NCI-H446 treated with DMSO at 0.1 percent for 48 hours (cell line): ENCODE measurements around the gene TSR1.

Experiments
- DNase-seq: peaks from one replicate; lab custom pipeline; 2025; lab: John Stamatoyannopoulos, UW

Gene TSR1

DNA sequence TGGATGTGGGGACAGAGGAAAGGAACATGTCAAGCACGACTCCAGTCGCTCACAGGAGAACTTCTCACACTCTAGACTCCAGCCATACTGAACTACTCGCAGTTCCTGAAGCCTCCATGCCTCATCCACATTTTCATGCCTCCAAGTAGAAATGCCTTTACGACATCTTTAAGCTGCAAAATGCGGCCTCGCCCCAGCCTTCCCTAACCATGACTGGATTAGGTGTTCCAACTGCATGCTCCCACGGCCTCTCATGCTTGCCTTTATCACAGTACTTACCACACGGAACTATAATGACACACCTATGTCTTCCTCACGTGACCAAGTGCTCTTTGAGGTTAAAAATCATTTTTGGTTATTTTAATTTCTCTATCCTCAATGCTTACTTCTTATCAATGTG, 56.5 kb downstream of the TSR1 start:
- DNase-seq: no peak

DNA sequence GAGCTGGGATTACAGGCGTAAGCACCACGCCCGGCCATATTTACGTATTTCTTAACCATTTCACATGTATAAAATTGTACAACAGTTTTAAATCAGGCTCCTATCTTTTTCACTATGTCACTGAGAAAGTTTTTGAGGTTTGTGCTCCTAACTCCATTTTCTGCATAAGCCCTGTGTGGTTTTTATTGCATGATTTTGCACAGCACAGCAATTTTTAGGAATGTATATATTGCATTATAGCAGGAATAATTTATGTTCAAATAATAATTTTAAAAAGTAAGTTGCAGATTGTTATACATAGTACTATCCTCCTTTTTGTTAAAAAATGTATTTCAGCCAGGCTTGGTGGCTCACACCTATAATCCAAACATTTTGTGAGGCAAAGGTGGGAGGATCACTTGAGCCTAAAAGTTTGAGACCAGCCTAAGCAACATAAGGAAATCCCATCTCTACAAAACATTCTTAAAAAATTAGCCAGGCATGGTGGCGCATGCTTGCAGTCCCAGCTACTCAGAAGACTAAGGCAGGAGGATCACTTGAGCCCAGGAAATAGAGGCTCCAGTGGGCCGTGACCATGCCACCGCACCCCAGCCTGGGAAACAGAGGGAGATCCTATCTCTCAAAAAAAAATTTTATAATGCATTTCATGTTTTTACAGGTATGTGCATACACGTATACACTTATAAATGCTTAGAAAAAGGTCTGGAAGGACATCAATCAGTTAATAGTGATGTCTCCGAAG, 58.7 kb downstream of the TSR1 start:
- no peak for DNase-seq

DNA sequence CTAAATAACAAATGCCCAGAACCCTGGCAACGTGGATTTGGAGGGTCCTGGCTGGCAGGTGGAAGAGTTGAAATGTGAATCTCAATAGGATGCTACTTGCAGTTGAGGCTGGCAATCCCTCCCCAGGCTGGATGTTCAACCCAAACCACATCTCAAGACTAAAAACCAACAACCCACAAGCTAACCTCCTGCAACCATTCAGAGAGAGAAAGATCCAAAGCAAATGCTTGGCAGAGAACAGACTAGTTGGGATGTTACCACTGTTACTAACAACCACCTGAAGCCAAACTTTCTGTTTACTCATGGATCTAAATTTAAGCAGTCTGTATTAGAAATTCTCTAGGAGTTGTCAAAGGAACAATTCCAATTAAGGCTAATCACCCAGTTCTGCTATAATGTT, 60.5 kb downstream of the TSR1 start:
- DNase-seq: no peak

DNA sequence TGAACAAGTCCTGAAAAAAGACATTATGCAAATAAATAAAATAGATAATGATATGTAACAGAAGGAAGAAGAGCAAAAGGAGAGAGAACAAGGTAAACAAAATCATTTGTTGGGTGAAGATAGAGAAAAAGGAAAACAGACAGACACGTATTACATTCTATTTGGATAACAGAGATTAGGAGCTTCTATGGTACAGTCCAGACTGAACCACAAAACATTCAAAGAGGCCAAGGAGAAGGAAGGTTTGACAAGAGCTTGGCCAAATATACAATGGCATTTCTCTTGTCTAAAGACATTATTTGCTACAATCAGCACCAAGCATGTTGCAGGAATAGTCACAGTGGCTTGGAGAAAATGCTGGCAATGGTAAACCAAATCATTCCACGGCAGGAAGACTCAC, 61.8 kb downstream of the TSR1 start:
- no peak for DNase-seq
